ENCODE measurements around the gene ZBP1.

DNA sequence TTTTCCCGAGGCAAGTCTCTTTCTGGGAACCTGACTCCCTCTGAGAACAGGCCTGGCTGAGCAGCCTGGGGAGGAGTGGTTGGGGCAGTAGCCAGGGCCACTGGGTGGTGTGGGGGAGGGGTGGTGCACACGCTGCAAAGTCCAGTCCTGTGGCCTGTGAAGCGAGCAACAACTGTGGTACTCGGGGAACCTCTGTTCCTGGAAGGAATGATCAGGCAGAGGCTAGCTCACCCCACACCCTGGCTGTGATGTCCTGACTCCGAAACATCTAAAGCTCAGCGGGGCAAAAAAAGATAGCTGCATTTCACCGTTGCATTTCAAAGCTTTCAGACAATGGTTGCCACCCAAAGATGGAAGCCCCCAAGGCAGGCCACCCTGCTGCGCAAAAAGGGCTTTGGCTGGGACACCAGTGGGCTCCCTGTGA, 33.8 kb downstream of the ZBP1 start:
- TF ChIP-seq, protein P1, sequence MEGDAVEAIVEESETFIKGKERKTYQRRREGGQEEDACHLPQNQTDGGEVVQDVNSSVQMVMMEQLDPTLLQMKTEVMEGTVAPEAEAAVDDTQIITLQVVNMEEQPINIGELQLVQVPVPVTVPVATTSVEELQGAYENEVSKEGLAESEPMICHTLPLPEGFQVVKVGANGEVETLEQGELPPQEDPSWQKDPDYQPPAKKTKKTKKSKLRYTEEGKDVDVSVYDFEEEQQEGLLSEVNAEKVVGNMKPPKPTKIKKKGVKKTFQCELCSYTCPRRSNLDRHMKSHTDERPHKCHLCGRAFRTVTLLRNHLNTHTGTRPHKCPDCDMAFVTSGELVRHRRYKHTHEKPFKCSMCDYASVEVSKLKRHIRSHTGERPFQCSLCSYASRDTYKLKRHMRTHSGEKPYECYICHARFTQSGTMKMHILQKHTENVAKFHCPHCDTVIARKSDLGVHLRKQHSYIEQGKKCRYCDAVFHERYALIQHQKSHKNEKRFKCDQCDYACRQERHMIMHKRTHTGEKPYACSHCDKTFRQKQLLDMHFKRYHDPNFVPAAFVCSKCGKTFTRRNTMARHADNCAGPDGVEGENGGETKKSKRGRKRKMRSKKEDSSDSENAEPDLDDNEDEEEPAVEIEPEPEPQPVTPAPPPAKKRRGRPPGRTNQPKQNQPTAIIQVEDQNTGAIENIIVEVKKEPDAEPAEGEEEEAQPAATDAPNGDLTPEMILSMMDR (IDR thresholded peaks at IDR 0.05) = no peak
- TF ChIP-seq POLR2A (IDR thresholded peaks at IDR 0.05) (no peak), EP300 (IDR thresholded peaks at IDR 0.05) (no peak)
